Measurements from ENCODE around the gene ZAP70.

Gene ZAP70

DNA sequence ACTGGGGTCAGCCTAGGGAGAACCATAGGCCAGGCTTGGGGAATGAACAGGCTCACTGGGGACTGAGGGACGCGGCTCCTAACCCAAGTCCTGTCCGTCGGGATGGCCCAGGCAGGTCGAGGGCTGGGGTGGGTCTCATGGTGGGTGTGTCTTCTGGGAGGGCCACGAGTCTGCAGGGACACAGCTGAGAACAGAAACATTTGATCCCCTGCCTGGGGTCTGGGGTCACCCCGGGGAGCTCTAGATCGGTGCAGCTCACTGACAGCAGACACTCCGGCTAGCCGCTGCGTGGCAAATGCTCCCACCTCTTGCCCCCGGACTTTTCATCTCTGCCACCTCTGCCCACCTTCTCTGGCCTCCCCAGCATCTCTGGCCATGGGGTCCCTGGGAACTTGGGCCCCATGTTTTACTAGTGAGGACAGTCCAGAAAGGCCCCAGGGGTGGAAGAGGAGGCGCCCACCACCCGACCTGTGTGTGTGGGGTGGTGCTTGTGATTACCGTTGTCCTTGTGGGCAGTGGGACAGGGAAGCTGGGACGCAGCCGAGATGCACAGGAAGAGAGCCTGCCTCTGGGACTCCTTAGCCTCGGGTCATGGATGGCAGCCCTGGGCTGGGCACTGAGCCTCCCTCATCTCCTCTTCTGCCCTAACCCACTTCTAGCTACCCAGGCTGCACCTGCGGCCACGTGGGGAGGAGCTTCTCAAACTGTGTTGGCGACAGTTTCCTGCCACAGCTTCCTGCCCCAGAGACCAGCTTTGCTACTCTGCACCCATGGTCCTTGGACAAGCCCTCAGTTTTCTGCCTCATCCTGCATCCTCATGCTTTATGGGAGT is 4.9 kb downstream of the ZAP70 start:
- DNase-seq: peak; percentile 89

DNA sequence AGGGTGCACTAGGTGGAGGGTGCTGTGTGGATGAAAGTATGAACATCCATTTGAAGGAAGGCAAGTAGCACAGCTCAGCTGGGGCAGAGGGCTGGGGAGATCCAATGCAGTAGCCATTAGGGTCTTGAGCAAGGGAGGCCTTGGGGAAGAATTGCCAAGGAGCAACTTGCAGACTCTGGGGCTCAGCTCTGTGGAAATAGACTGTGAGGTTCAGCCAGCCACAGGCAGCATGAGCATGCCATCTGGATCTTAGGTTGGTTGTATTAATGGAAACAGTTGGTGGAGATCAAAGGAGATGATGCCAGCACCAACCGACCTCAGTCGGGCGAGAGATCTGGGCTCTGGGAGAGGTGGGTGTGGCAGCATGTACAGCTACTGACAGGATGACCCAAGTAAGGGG is 5.6 kb downstream of the ZAP70 start:
- DNase-seq: peak; percentile 30

DNA sequence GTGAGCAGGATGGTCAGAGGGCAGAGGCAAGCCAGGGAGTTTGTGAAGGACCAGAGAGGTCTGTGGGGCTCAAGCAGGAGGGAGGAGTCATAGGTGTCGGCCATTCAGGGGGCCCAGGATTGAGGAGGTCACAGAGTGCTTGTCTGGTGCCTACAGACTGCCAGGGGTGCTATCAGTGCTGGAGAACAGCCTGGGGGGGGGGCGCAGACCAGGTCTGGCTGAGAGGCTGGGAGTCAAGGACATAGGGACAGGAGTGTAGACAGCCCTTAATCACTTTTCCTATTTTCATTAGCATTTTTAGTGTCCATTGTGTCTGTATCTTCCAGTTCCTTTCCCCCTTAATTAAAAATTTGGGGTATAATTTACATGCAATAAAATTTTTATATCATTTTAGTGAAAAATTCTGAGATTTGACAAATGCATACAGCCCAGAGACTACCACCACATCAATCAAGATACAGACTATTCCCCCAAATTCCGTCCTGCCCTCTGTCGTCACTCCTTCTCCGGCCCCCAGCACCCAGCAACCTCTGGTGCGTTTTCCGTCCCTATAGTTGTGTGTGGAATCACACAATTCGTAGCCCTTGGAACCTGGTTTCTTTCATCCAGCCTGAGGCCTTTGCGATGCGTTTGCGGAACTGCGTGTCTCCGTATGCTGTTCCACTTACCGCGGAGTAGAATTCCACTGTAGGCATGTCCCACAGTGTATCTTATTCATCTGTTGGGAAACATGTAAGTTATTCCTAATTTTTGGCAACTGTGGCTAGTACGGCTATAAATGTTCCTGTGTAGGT is 6.2 kb downstream of the ZAP70 start:
- no peak for DNase-seq

DNA sequence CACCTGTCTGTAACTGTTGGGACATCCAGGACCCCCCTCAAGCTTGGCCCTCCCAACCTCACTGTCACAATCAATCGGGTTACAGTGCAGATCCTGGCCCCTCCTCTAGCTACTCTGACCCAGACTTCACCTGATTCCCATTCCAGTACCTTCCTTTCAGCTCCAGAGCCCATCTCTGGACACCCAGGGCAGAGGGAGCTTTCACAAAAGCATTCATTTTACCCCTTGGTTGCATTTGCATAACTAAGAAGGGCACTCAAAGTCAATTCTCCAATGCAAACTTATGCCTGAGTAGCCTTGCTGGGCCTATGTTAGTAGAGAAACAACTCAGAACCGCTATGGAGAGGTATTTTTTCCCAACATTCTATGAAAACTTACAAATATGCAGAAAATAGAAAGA is 7.4 kb downstream of the ZAP70 start:
- DNase-seq: no peak

DNA sequence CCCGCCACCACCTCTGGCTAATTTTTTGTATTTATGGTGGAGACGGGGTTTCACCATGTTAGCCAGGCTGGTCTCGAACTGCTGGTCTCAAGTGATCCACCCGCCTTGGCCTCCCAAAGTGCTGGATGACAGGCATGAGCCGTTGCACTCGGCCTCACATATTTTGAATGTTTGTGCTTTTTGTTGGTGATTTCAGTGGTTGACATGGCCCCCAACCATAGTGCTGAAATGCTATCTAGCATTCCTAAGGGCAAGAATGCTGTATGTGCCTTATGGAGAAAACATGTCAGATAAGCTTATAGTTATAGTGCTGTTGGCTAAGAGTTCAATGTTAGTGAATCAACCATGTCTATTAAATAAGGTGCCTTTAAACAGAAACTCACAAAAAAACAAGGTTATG is 8.9 kb downstream of the ZAP70 start:
- no peak for DNase-seq

DNA sequence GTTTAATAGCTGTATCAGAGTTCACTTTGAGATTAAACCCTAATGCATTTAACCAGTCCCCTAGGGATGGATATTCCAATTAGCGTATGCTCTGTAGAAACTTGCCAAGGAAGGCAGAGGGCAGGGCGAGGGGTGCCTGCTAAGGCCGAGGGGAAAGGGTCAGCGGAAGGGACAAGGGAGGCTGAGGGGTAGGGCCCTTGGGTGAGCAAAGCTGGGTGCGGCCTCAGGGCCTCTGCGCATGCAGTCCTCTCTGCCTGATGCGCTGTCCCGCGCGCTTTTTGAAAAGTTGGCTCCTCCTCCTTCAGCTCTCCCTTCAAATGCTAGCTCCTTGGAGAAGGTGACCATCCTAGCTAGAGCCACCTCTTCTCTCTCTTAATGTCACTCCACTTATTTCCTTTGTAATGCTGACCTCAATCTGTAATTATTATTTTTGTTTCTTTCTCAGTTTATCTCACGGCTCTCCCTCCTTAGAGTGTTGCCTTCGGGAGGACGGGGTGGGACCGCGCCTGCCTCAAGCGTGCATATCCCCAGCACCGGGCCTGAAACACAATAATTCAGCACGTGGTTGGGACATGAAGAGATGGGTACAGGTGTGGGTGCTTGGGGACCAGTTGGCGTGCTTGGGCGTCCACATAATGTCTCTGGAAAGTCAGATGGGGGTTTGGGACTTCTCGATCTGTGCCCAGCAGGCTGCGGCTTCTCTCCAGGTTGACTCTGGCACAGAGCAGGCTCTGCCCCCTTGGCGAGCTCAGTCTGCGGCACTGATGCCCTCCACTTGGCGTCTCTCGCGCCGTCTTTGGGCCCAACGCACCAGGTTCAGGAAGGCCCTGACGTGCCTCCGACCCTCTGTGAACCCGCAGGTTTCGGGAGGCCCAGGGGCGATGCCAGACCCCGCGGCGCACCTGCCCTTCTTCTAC is 10.0 kb downstream of the ZAP70 start:
- DNase-seq: no peak

DNA sequence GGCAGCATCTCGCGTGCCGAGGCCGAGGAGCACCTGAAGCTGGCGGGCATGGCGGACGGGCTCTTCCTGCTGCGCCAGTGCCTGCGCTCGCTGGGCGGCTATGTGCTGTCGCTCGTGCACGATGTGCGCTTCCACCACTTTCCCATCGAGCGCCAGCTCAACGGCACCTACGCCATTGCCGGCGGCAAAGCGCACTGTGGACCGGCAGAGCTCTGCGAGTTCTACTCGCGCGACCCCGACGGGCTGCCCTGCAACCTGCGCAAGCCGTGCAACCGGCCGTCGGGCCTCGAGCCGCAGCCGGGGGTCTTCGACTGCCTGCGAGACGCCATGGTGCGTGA is 10.7 kb downstream of the ZAP70 start:
- DNase-seq: no peak

DNA sequence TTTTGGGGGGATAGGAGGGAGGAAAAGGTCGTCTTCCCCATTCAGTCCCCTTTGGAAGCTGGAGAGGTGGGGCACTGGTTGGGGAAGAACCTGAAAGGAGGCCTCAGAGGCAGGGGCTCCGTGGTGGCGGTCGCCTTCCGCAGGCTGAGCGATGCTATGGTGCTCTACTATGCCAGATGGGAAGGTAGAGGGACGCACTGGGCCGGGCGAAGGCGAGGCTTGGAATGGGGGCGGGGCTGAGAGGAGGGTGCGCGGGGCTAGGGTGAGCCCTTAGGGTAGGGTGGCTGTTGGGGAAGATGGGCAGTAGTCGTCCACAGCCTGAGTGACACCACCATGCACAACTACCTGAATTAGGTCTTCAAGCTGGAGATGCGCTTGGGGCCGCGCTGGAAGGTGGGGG is 11.1 kb downstream of the ZAP70 start:
- no peak for DNase-seq

DNA sequence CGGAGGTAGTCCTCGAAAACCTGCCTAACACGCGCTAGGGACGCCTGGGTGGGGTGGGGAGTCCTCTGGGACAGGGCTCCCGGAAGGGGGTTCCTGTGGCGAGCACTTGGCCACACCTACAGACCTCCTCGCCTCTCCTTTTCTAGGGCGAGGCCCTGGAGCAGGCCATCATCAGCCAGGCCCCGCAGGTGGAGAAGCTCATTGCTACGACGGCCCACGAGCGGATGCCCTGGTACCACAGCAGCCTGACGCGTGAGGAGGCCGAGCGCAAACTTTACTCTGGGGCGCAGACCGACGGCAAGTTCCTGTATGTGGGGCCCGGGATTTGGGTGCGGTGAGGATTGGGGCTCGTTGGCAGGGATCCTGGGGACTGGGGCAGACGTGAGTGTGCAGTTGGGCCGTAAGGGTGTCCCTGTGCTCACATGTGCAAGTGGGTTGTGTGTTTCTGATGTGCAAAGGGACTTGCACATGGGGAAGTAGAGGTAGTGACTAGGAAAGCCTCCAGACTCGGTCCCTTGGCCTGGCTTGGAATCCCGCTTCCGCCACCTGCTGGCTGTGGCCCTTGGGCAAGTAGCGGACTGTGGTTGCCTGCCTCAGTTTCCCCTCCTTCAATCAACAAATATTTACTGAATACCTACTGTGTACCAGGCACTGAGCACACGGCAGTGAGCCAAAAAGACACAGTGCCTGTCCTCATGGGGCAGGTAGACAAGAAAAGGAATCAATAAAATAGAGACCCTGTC is 11.7 kb downstream of the ZAP70 start:
- no peak for DNase-seq

DNA sequence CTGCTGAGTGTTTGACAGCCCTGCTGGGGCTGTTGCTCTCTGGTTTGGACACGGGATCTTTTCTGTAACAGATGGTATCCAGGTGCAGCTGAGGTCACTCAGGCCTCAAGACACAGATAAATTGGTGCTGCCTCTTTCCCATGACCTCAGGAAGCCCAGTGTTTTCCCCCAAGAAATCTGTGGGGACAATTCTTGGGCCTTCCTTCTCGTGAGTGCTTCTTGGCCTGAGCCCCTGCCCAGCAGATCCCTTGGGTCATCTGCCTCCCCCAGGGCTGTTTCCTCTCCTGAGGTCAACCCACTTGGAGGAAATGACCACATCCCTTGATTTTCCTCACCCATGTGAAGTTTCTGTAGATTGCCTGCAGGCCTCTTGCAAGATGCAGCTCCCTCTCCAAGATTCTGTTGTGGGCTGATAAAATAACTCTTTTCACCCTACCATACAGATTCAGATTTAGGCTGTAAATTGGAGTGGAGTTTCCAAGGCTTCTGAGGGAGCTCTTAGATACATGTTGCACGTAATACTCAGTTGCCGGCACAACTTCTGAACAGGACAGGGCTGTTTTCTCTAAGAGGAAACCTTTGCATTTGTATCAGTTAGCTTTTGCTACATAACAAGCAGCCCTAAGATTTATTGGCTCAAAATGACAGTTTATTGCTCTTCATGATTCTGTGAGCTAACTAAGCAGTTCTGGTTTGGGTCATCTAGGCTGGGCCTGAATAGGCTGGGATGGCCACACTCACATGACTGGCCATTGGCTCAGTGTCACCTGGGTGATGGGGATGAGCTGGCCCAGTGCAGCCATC is 13.1 kb downstream of the ZAP70 start:
- DNase-seq: no peak

DNA sequence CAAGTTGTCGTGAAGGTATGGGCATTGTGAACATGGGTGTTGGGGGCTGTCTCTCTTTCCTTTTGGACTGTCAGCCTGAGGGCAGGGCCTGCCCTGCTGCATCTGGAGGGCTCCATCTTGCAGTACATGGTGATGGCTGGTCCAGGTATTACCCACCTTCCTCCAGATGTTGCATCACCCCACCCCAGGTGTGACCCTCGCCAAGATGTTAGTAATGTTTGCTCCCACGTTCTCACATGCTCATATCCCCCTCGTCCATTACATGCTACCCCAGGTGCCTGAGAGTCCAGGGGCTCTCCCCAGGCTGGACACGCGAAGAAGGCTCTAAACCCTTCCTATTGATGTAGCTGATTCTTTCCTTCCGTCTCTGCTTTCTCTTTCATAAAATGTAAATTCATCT is 13.9 kb downstream of the ZAP70 start:
- DNase-seq: no peak

DNA sequence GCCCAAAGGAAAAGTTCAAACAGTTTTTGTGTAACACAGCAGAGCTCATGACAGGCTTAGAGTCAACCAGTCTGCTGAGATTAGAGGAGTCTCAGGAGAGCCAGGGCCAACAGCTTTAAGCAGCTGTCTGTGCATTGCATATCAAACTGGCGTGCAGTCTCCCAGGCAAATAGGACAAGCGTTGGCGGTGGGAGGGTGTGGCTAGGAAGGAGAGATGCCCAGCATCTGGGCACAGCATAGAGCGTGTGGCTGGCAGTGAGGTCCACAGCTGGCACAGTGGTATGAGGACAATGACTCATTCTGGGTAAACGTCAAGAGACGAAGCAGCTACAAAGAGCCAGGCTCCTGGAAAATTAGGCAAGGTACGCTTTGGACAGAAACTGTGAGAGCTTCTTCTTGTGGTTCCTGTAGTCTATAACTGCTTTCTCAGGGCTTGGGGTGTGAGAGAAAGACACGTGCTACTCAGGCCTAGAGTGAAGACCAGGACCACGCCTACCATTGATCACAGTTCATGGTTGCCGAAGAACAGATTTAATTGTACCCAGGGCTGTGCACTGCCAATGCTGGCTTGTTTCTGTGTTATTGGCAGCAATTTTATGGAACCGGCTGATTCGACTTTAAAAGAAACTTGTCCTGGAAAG is 14.8 kb downstream of the ZAP70 start:
- DNase-seq: peak; percentile 36

DNA sequence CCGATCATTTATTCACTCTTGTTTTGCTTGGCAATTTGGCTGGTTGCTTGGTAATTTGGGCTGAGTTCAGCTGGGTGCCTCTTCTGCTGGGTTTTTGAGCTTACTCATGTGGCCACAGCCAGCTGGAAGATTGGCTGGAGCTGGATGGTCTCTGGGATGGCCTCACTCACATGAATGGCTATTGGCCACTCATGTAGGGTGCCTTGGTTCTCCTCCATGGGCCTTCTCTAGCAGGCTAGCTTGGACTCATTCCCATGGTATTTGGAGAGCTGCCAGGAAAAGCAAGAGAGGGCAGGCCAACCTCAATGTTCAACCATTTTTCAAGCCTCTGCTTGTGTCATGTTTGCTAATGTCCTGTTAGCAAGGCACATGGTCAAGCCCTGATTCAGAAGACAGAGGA is 16.9 kb downstream of the ZAP70 start:
- DNase-seq: no peak

DNA sequence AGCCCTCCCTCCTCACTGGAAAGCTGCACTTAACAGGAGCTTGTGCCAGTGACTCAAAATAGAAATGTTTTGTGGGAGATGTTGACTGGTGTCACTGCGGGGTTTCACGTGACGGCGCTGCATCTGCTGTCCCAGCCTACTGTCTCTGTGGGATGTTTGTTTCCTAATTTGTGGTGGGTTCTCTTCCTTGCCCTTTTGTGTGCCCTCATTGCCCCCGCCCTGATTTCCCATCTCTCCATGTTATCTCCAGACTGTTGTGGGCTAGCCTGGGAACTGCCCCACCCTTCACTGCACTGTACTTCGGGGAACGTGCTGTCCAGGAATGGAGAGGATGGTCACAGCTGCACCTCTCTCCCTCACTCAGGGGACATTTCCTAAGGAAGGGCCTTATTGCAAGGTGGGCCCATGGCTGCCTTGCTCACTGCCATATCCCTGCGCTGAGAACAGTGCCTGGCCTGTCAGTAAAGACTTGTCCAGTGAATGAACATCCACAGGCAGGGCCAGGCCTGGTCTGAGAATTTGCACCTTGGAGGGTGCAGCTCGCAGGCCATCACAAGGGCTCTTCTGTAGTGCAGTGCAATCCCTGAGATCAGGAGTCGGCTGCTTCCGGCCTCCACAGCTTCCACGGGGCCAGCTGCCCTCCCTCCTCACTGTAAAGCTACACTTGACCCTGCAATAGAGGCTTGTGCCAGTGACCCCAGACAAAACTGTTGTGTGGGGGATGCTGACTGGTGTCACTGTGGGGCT is 18.1 kb downstream of the ZAP70 start:
- DNase-seq: no peak

DNA sequence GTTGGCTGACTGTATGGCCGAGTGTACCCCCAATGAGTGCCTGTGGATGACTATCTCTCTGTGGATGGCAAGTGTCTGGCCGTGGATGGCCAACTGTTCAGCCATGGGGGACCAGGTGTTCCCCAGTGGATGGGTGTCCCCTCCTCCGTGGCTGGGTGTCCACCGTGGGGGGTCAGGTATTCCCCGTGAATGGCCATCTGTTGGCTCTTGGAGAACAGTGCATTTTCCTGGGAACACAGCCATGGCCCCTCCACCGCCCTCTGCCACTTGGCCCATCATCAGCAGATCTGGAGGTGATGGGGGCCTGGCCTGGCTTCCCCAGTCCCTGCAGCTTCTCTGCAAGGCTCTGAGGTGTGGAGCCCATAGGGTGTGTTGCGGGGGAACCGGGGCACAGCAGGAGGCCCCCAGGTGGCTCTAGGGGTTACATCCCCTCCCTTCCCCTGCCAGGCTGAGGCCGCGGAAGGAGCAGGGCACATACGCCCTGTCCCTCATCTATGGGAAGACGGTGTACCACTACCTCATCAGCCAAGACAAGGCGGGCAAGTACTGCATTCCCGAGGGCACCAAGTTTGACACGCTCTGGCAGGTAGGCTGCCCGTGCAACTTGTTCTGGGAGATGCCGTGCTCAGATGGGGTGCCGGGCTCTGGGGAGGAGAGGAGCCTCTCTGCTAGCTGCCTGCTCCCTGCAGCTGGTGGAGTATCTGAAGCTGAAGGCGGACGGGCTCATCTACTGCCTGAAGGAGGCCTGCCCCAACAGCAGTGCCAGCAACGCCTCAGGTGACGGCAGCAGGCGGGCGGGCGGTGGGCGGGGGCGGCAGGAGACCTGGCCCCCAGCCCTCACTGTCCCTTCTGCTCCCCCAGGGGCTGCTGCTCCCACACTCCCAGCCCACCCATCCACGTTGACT is 19.3 kb downstream of the ZAP70 start:
- no peak for DNase-seq

DNA sequence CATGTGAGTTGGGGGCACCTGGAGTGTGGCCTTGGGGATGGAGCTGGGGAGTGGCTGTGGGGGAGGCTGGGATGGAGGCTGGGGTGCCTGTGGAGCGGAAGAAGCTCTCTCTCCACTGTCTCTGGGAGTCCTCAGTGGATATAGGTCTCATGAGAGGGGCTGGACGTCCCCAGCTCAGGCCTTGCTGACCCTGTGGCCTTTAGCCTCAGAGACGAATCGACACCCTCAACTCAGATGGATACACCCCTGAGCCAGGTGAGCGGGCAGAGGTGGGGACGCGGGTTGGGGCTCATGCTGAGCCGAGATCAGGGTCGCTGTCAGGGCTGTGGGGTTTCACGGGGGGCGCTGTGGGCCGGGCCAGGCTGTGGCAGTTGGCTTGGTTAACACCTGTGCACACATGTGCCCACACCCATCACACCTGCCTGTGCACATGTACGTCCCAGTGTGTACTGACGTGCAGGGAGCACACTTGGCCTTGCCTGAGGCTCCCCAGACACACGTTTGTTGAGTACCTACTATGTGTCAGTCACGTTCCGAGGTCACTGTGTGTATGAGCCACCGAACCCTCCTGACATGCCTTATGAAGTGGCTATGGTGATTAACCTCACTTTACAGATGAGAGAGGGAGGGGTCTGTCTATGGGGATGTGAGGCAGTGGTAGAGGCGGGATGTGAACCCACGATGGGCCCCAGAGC is 20.1 kb downstream of the ZAP70 start:
- DNase-seq: no peak

DNA sequence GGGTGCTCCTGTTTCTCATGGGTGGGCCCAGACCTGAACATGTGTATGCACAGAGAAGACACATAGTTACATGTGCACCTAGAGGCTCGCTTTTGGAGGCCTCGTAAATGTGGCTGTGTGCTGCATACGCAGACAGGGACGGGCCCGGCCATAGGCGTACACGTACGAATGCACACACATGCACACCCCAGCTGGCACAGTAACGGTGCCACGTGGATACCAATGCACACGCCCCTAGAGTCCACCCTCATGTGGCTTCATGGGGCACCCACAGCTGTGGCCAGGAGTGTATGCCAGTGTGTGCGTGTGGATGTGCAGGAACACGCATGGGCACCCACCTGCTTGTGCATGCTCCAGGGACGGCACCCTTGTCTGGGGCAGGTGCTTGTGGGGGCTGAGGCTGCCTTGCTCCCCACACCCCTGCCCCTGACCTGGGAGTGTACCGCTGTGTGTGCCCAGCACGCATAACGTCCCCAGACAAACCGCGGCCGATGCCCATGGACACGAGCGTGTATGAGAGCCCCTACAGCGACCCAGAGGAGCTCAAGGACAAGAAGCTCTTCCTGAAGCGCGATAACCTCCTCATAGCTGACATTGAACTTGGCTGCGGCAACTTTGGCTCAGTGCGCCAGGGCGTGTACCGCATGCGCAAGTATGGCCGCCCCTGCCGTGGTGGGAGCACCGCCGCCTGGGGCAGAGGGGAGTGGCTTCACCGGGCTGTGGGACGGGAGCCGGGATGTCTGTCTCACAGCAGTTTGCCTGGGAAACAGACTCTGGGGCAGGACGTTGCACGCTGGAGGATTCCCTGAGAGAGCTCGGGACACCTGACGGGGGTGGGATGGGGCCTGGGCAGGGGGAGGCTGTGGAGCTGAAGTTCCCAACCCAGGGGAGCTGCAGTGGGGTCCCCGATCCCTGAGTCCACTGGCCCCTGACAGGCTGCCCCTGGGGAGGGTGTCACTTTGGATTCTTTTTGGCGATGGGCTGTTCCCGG is 21.0 kb downstream of the ZAP70 start:
- no peak for DNase-seq
